H1 (cell line): ENCODE data around the gene TRABD2B. TPM values are rescaled to one million over a fixed set of nuclear protein-coding genes. Genes with fewer than 3 reads are reported as not detected.

Experiments used
- CTCF ChIA-PET: fragments of 300-600 bp; sonication (Branson Sonifier 250); formaldehyde crosslinking; loops from one replicate; lab custom pipeline; 2021; ENCODE audit not compliant: partially characterized antibody; lab: Charles Lee
- POLR2A ChIA-PET: fragments of 300-600 bp; sonication (Branson Sonifier 250); formaldehyde crosslinking; loops from one replicate; lab custom pipeline; 2021; ENCODE audit warnings: inconsistent platforms; ENCODE audit not compliant: partially characterized antibody; lab: Charles Lee
- DNase-seq, 2 experiments: peaks; one replicate each; pipeline versions ENCODE4 v3.0.0 to v3.0.0-alpha.2; 2010 to 2022; ENCODE audit warnings: low spot score in 2 of 2, low read depth in 1 of 2, mixed read lengths in 1 of 2
- FAIRE-seq: peaks from 2 replicates; lab custom pipeline; 2011; peaks lifted over from hg19 to GRCh38; lab: Jason Lieb, UNC
- H2AFZ ChIP-seq: 2 replicates; pipeline ENCODE4 v1.8.1; 2012; ENCODE audit warnings: low read length, inconsistent platforms
- H2AK5ac ChIP-seq: 2 replicates; pipeline ENCODE4 v1.6.1; 2013; ENCODE audit warnings: low read depth, low read length
- H2BK120ac ChIP-seq: replicated peaks from 2 replicates; pipeline ENCODE3; 2013; ENCODE audit warnings: low read depth, low read length, inconsistent platforms
- H2BK12ac ChIP-seq: 2 replicates; pipeline ENCODE4 v1.6.1; 2013; ENCODE audit warnings: low read depth, low read length
- H2BK15ac ChIP-seq: 2 replicates; pipeline ENCODE4 v1.6.1; 2013; ENCODE audit warnings: low read length
- H2BK20ac ChIP-seq: 2 replicates; pipeline ENCODE4 v1.6.1; 2013; ENCODE audit warnings: low read length
- H2BK5ac ChIP-seq: 2 replicates; pipeline ENCODE4 v1.6.1; 2013; ENCODE audit warnings: low read depth, low read length
- H3K14ac ChIP-seq: 2 replicates; pipeline ENCODE4 v1.6.1; 2013; ENCODE audit warnings: inconsistent platforms; ENCODE audit not compliant: insufficient read length
- H3K18ac ChIP-seq: 2 replicates; pipeline ENCODE4 v1.6.1; 2013; ENCODE audit warnings: low read length; ENCODE audit errors: extremely low read depth
- H3K23ac ChIP-seq: 2 replicates; pipeline ENCODE4 v1.6.1; 2013; ENCODE audit warnings: inconsistent platforms; ENCODE audit not compliant: insufficient read length
- H3K23me2 ChIP-seq: 2 replicates; pipeline ENCODE4 v1.6.1; 2013; ENCODE audit warnings: low read depth, low read length
- H3K27ac ChIP-seq: 2 replicates; pipeline ENCODE4 v1.6.1; 2011; ENCODE audit warnings: low read depth, low read length, inconsistent platforms
- H3K27me3 ChIP-seq, 4 experiments: replicated peaks in 1 of 4; 1 replicate in 1 of 4; 2 replicates in 3 of 4; pipeline versions ENCODE4 v1.6.1 to v1.8.1; 2011 to 2013; ENCODE audit warnings: low read length in 3 of 4, mild to moderate bottlenecking in 3 of 4, inconsistent platforms in 2 of 4, mixed read lengths in 2 of 4, moderate library complexity in 1 of 4; ENCODE audit not compliant: control insufficient read depth in 3 of 4, insufficient read depth in 3 of 4; ENCODE audit errors: extremely low read depth in 1 of 4
- H3K36me3 ChIP-seq, 4 experiments: 2 replicates each; pipeline versions ENCODE4 v1.6.1 to v1.8.1; 2011 to 2013; ENCODE audit warnings: mild to moderate bottlenecking in 4 of 4, low read length in 3 of 4, moderate library complexity in 2 of 4, control low read depth in 1 of 4, inconsistent platforms in 1 of 4; ENCODE audit not compliant: insufficient read depth in 4 of 4, control insufficient read depth in 2 of 4
- H3K4ac ChIP-seq: replicated peaks from 2 replicates; pipeline ENCODE3; 2013; ENCODE audit warnings: low read length, low read depth, mixed read lengths, inconsistent platforms; ENCODE audit not compliant: insufficient read length
- H3K4me1 ChIP-seq, 4 experiments: replicated peaks in 1 of 4; 1 replicate in 1 of 4; 2 replicates in 3 of 4; pipeline versions ENCODE4 v1.6.1 to v1.8.1; 2011 to 2013; ENCODE audit warnings: low read length in 3 of 4, inconsistent platforms in 2 of 4, mixed read lengths in 1 of 4; ENCODE audit not compliant: insufficient read depth in 4 of 4, control insufficient read depth in 3 of 4
- H3K4me2 ChIP-seq, 2 experiments: 2 replicates each; pipeline versions ENCODE4 v1.6.1 to v1.8.1; 2011 to 2013; ENCODE audit warnings: low read depth in 2 of 2, low read length in 2 of 2, control low read depth in 1 of 2, inconsistent platforms in 1 of 2, mild to moderate bottlenecking in 1 of 2; ENCODE audit not compliant: insufficient read depth in 1 of 2
- H3K4me3 ChIP-seq, 4 experiments: fragments of 200-600, 300-600 bp in 1 of 4; sonication (generic), shearing (Covaris generic), sonication (Bioruptor Twin) in 1 of 4; 2 replicates each; pipeline versions ENCODE4 v1.5.1 to v1.8.1; 2011 to 2016; ENCODE audit warnings: low read length in 4 of 4, low read depth in 3 of 4, control low read depth in 2 of 4, inconsistent platforms in 2 of 4, mild to moderate bottlenecking in 2 of 4, mixed read lengths in 1 of 4, moderate library complexity in 1 of 4; ENCODE audit not compliant: insufficient read depth in 2 of 4; ENCODE audit errors: extremely low read depth in 1 of 4
- H3K56ac ChIP-seq: replicated peaks from 2 replicates; pipeline ENCODE3; 2013; ENCODE audit warnings: low read depth, mild to moderate bottlenecking, mixed read lengths, low read length, inconsistent platforms; ENCODE audit not compliant: insufficient read length
- H3K79me1 ChIP-seq: 2 replicates; pipeline ENCODE4 v1.6.1; 2013; ENCODE audit warnings: low read depth, low read length, control low read depth
- H3K79me2 ChIP-seq, 2 experiments: 2 replicates each; pipeline versions ENCODE4 v1.6.1 to v1.8.1; 2012 to 2013; ENCODE audit warnings: low read length in 2 of 2, mild to moderate bottlenecking in 2 of 2, inconsistent platforms in 1 of 2; ENCODE audit not compliant: insufficient read depth in 2 of 2, control insufficient read depth in 1 of 2
- H3K9ac ChIP-seq, 4 experiments: replicated peaks in 1 of 4; 1 replicate in 1 of 4; 2 replicates in 3 of 4; pipeline versions ENCODE4 v1.6.1 to v1.8.1; 2011 to 2013; ENCODE audit warnings: low read depth in 3 of 4, low read length in 3 of 4, control low read depth in 2 of 4, mild to moderate bottlenecking in 2 of 4, moderate library complexity in 2 of 4, inconsistent platforms in 1 of 4; ENCODE audit errors: extremely low read depth in 1 of 4
- H3K9me3 ChIP-seq, 2 experiments: 2 replicates each; pipeline versions ENCODE4 v1.6.1 to v1.8.1; 2012 to 2013; ENCODE audit warnings: mild to moderate bottlenecking in 2 of 2, moderate library complexity in 2 of 2, control low read depth in 1 of 2, inconsistent platforms in 1 of 2, low read depth in 1 of 2, low read length in 1 of 2, mixed read lengths in 1 of 2; ENCODE audit not compliant: insufficient read depth in 2 of 2
- H4K20me1 ChIP-seq, 2 experiments: replicated peaks in 1 of 2; 2 replicates each; pipeline versions ENCODE3 to v1.8.1; 2011 to 2013; ENCODE audit warnings: inconsistent platforms in 2 of 2, low read length in 2 of 2, mild to moderate bottlenecking in 1 of 2; ENCODE audit not compliant: insufficient read depth in 2 of 2, control insufficient read depth in 1 of 2
- H4K5ac ChIP-seq: 2 replicates; pipeline ENCODE4 v1.6.1; 2013; ENCODE audit warnings: low read length, low read depth, mixed read lengths, inconsistent platforms; ENCODE audit not compliant: insufficient read length
- H4K8ac ChIP-seq: 2 replicates; pipeline ENCODE4 v1.8.0; 2013; ENCODE audit warnings: mild to moderate bottlenecking, moderate library complexity, low read length, inconsistent platforms; ENCODE audit not compliant: insufficient read depth; ENCODE audit errors: extremely low read depth
- H4K91ac ChIP-seq: replicated peaks from 2 replicates; pipeline ENCODE3; 2013; ENCODE audit warnings: low read length, mixed read lengths, inconsistent platforms; ENCODE audit not compliant: insufficient read length
- CEBPB ChIP-seq: IDR thresholded peaks from 2 replicates; pipeline ENCODE4 v1.6.1; 2012; ENCODE audit warnings: low read depth, low read length
- CHD2 ChIP-seq: IDR thresholded peaks from 2 replicates; pipeline ENCODE4 v1.6.1; 2012; ENCODE audit warnings: low read length, improper control_type of control experiment
- CREB1 ChIP-seq: IDR thresholded peaks from 2 replicates; pipeline ENCODE4 v1.6.1; 2012; ENCODE audit warnings: inconsistent platforms
- GABPA ChIP-seq: IDR thresholded peaks from 2 replicates; pipeline ENCODE4 v1.6.1; 2011; ENCODE audit warnings: mild to moderate bottlenecking, low read length, moderate library complexity, borderline replicate concordance; ENCODE audit not compliant: insufficient read depth
- KDM4A ChIP-seq: IDR thresholded peaks from one replicate; pipeline ENCODE4 v1.7.1; 2012; ENCODE audit warnings: low read depth, mild to moderate bottlenecking, moderate library complexity, low read length, inconsistent platforms; ENCODE audit not compliant: severe bottlenecking
- MAFK ChIP-seq: IDR thresholded peaks from 2 replicates; pipeline ENCODE4 v1.6.1; 2012; ENCODE audit warnings: low read depth, mild to moderate bottlenecking, improper control_type of control experiment, low read length
- PHF8 ChIP-seq: fragments of 200-600 bp; sonication (generic); conservative IDR thresholded peaks from 2 replicates; pipeline ENCODE4 v1.7.1; 2012; ENCODE audit warnings: low read depth, mild to moderate bottlenecking, inconsistent platforms, low read length, moderate library complexity
- POLR2AphosphoS5 ChIP-seq: IDR thresholded peaks from 2 replicates; pipeline ENCODE4 v1.6.1; 2011; ENCODE audit warnings: low read depth, low read length
- RAD21 ChIP-seq, 2 experiments: IDR thresholded peaks in 1 of 2; conservative IDR thresholded peaks in 1 of 2; 2 replicates each; pipeline ENCODE4 v1.6.1; 2011; ENCODE audit warnings: low read depth in 2 of 2, low read length in 2 of 2, improper control_type of control experiment in 1 of 2, inconsistent platforms in 1 of 2, mild to moderate bottlenecking in 1 of 2, moderate library complexity in 1 of 2
- SIX5 ChIP-seq: IDR thresholded peaks from 2 replicates; pipeline ENCODE4 v1.6.1; 2011; ENCODE audit warnings: mild to moderate bottlenecking, low read depth, low read length
- TBP ChIP-seq: IDR thresholded peaks from 2 replicates; pipeline ENCODE4 v1.6.1; 2011; ENCODE audit warnings: low read depth, low read length, improper control_type of control experiment
- TEAD4 ChIP-seq: IDR thresholded peaks from 2 replicates; pipeline ENCODE4 v1.6.1; 2012; ENCODE audit warnings: low read depth, low read length, inconsistent platforms, mixed read lengths
- YY1 ChIP-seq: IDR thresholded peaks from 2 replicates; pipeline ENCODE4 v1.6.1; 2011; ENCODE audit warnings: low read depth, mild to moderate bottlenecking, low read length
- WGBS, 2 experiments: shearing (Covaris generic) in 1 of 2; methylation state at CpG; one replicate each; pipeline versions ENCODE4 v1.1.6 to v1.1.7; 2013 to 2015; ENCODE audit warnings: low lambda C conversion rate in 2 of 2, mixed read lengths in 2 of 2, inconsistent platforms in 1 of 2, low coverage in 1 of 2, missing lambda C conversion rate in 1 of 2; ENCODE audit not compliant: insufficient replicate concordance in 2 of 2, insufficient coverage in 1 of 2, insufficient read length in 1 of 2; ENCODE audit errors: extremely low coverage in 1 of 2, missing lambda C conversion rate in 1 of 2; 5-methylcytosine and 5-hydroxymethylcytosine counted together
- polyA plus RNA-seq, 7 experiments: library from polyadenylated mRNA; depleted of rRNA in 3 of 7; stranded (reverse) in 5 of 7; unstranded in 2 of 7; fragments of >200 nt in 5 of 7; fragments of 200-250 nt in 2 of 7; gene quantifications; 1 replicate in 5 of 7; 2 replicates in 1 of 7; 4 replicates in 1 of 7; pipeline versions ENCODE4 v1.2.1 to v1.2.3, GENCODE V29; 2011 to 2013; ENCODE audit warnings: missing spikeins in 2 of 7, mixed read lengths in 2 of 7
- total RNA-seq: library from RNA; stranded (reverse); fragmentation: NEBNext Ultra II Directional; extraction: Animal tissue kit (Norgen Biotek cat#: 25700); gene quantifications from 2 replicates; pipeline ENCODE4 v1.2.1, GENCODE V29; 2021
- TF ChIP-seq, protein P1 (sequence below): IDR thresholded peaks from 2 replicates; pipeline ENCODE4 v1.6.1; 2012; ENCODE audit warnings: low read length, inconsistent platforms

TRABD2B gene
- total and polyA plus RNA-seq, 2 of the 8 experiments (the other 6 are each of a cell fraction or from before 2014, with no cell fraction given): 0.95 to 3.4 TPM

DNA sequence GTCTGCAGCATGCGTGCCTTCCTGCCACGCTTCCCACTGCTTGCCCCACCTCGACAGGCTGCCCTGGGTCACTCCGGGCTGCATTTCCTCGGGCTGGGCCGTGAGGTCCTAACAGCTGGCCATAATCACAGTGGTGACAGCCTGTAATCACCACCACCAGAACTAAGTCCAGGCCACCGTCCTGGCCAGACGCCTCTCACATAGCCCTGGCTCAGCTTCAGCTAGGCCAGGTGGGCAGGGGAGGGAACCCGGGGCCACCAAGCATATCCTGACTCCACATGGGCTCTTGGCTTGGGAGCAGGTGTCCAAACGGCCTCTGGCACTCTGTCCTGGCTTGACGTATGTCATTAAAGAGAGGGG is 229.5 kb downstream of the TRABD2B start:
- Histone ChIP-seq H4K5ac (no peak overlapping the region), H3K23ac (no peak overlapping the region), H2BK20ac (no peak overlapping the region), H3K4me3 (no peak overlapping the region), H3K79me1 (no peaks in the 10 kb centered on the region), H3K27me3 (no peaks in the 10 kb centered on the region; a peak in 1 of 7 replicates), H2BK5ac (no peak overlapping the region), H3K36me3 (no peaks in the 10 kb centered on the region), H4K8ac (no peak overlapping the region), H4K20me1 (no peaks in the 10 kb centered on the region), H2AK5ac (no peak overlapping the region), H4K91ac (no peak overlapping the region), H3K9me3 (no peaks in the 10 kb centered on the region), H3K4me1 (0 out of 7 replicates have a peak, but pooled peaks cover 0 to 3% (median 0%) of the 10 kb centered on the region in 4 experiments), H3K9ac (no peak overlapping the region), H2AFZ (no peak overlapping the region), H2BK120ac (no peak overlapping the region), H3K4me2 (no peak overlapping the region), H3K14ac (no peak overlapping the region), H3K4ac (no peak overlapping the region), H3K18ac (no peak overlapping the region), H3K27ac (no peak overlapping the region), H2BK12ac (no peak overlapping the region), H2BK15ac (no peak overlapping the region), H3K79me2 (no peaks in the 10 kb centered on the region), H3K23me2 (no peaks in the 10 kb centered on the region), H3K56ac (no peak overlapping the region)
- CTCF ChIA-PET: interaction anchor here (0.7 to 6.9 kb wide), 3 partner anchors 13 to 42 kb away, joined by 3 to 68 read pairs (median 3); no protein-coding TSS in a partner anchor
- no peak for FAIRE-seq
- POLR2A ChIA-PET: no interaction called here
- no peak for DNase-seq
- 89% methylated on average over 11 of the region's 11 CpGs; no CpG with 5 or more reads in 1 of the 2 experiments for WGBS, 2 experiments
- no peak for TF ChIP-seq YY1
- no peak for TF ChIP-seq POLR2AphosphoS5
- TF ChIP-seq GABPA: no peak
- TF ChIP-seq RAD21 (IDR thresholded peaks at IDR 0.05 in 1 of 2, conservative IDR thresholded peaks at IDR 0.05 in 1 of 2; ENCODE audit: low read depth in 2 of 2, low read length in 2 of 2): no peak
- no peak for TF ChIP-seq PHF8
- TF ChIP-seq MAFK: no peak
- no peak for TF ChIP-seq SIX5
- TF ChIP-seq TEAD4: no peak
- no peak for TF ChIP-seq TBP
- TF ChIP-seq, protein P1, sequence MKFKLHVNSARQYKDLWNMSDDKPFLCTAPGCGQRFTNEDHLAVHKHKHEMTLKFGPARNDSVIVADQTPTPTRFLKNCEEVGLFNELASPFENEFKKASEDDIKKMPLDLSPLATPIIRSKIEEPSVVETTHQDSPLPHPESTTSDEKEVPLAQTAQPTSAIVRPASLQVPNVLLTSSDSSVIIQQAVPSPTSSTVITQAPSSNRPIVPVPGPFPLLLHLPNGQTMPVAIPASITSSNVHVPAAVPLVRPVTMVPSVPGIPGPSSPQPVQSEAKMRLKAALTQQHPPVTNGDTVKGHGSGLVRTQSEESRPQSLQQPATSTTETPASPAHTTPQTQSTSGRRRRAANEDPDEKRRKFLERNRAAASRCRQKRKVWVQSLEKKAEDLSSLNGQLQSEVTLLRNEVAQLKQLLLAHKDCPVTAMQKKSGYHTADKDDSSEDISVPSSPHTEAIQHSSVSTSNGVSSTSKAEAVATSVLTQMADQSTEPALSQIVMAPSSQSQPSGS: no peak
- no peak for TF ChIP-seq CREB1
- no peak for TF ChIP-seq KDM4A
- no peak for TF ChIP-seq CEBPB
- no peak for TF ChIP-seq CHD2
